Erythroblast (primary cell): ENCODE results near the gene PIK3CA.

Experiments used
- GATA1 ChIP-seq: IDR thresholded peaks from 2 replicates; pipeline ENCODE4 v1.6.1; 2011; ENCODE audit warnings: low read depth, mild to moderate bottlenecking, control low read depth, low read length, moderate library complexity
- POLR2A ChIP-seq: IDR thresholded peaks from 2 replicates; pipeline ENCODE4 v1.6.1; 2011; ENCODE audit warnings: mild to moderate bottlenecking, low read length

GRCh38 chr3:179166561-179167201 lies 18.5 kb downstream of the PIK3CA start:
- TF ChIP-seq POLR2A (no peak), GATA1 (no peak)
